ENCODE data around the gene NDUFS7. TPM values are rescaled to one million over a fixed set of nuclear protein-coding genes. Genes with fewer than 3 reads are reported as not detected.

The NDUFS7 gene
- total and polyA plus RNA-seq, 10 of the 15 experiments (the other 5 are each of a cell fraction or from before 2014, with no cell fraction given), result 5.1 to 282 (median 92.9) TPM

DNA sequence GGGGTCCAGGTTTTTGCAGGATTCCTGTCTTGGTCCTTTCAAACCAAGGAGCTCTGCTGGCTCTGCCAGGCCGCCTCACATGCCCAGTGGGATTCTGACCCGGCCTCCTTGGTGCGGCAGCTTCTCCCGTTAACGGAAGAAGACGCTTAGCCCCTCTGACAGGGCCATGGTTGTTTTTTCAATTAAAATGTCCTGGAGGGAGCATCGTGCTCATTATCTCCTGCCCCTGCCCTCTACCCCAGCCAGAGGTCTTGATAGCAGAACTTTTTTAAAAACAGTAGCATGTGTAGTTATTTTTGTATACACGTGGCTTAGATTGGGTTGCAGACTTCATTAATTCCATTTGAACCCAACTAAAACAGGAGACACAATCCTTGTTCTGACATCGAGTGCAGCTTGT lies 43.0 kb downstream of the NDUFS7 start:
- intact Hi-C loops (cut with micrococcal nuclease; ENCODE audit: unreplicated experiment), result no loop called here
- ATAC-seq (no peak), FAIRE-seq (no peak), DNase-seq (ENCODE audit: low read depth, low spot score) (no peak)
- ChIA-PET SMC1A (ENCODE audit: uncharacterized antibody, unreplicated experiment) (no interaction called here), POLR2A (interaction anchor here (0.5 kb wide), 1 partner anchor 292 kb away, joined by 3 read pairs; no protein-coding TSS in a partner anchor), CTCF (no interaction called here), RAD21 (ENCODE audit: unreplicated experiment) (no interaction called here)
- Histone ChIP-seq H2AFZ (ENCODE audit: control insufficient read depth, low read depth, low read length) (no peak overlapping the region), H3K4me3 (no peak overlapping the region), H3K4me2 (ENCODE audit: control insufficient read depth, insufficient read depth) (no peak overlapping the region), H4K20me1 (ENCODE audit: control insufficient read depth, insufficient read depth) (no peaks in the 10 kb centered on the region), H3K9me3 (replicated peaks; ENCODE audit: control insufficient read depth, insufficient read depth, low read length) (no peaks in the 10 kb centered on the region), H3K36me3 (ENCODE audit: control insufficient read depth in 2 of 2, insufficient read depth in 2 of 2, low read length in 1 of 2) (peaks cover 19 to 57% of the 10 kb centered on the region in 2 experiments), H3K27me3 (replicated peaks in 1 of 2; ENCODE audit: control insufficient read depth in 2 of 2, insufficient read depth in 2 of 2, low read length in 1 of 2) (no peaks in the 10 kb centered on the region), H3K27ac (ENCODE audit: control insufficient read depth, insufficient read depth) (no peak overlapping the region), H3K4me1 (ENCODE audit: control insufficient read depth, insufficient read depth, low read length) (no peaks in the 10 kb centered on the region), H3K79me2 (ENCODE audit: control insufficient read depth, insufficient read depth, low read length) (no peaks in the 10 kb centered on the region), H3K9ac (ENCODE audit: control insufficient read depth, insufficient read depth, low read length) (no peak overlapping the region)
- WGBS (ENCODE audit: insufficient coverage, insufficient replicate concordance, low lambda C conversion rate, missing lambda C conversion rate), result 86% methylated on average over 9 of the region's 9 CpGs
- no peak for TF ChIP-seq ASH2L (IDR thresholded peaks at IDR 0.05; ENCODE audit: borderline replicate concordance, low read depth)
- no peak for TF ChIP-seq MEF2B (IDR thresholded peaks at IDR 0.05; ENCODE audit: partially characterized antibody, poor library complexity, severe bottlenecking)
- in situ Hi-C loops (cut with MboI), result no loop called here
- no TSS peak for BruUV-seq (replicated peaks)

GRCh38 chr19:1427221-1427920 lies 43.7 kb downstream of the NDUFS7 start:
- H2AFZ ChIP-seq (ENCODE audit: control insufficient read depth, low read depth, low read length), result no peak overlapping the region
- ChIA-PET POLR2A (interaction anchor here (0.5 kb wide), 1 partner anchor 292 kb away, joined by 3 read pairs; no protein-coding TSS in a partner anchor), SMC1A (ENCODE audit: uncharacterized antibody, unreplicated experiment) (no interaction called here), RAD21 (ENCODE audit: unreplicated experiment) (no interaction called here), CTCF (interaction anchor here (0.6 kb wide), 1 partner anchor 18 kb away, joined by 3 read pairs; no protein-coding TSS in a partner anchor)
- ATAC-seq (no peak), DNase-seq (ENCODE audit: low read depth, low spot score) (no peak), FAIRE-seq (no peak)
- intact Hi-C loops (cut with micrococcal nuclease; ENCODE audit: unreplicated experiment), result no loop called here
- TF ChIP-seq IKZF2 (IDR thresholded peaks at IDR 0.05) (no peak), RELA (IDR thresholded peaks at IDR 0.05; ENCODE audit: borderline replicate concordance, partially characterized antibody) (no peak), ATF2 (IDR thresholded peaks at IDR 0.05; ENCODE audit: low read length) (no peak), ZBTB33 (IDR thresholded peaks at IDR 0.05) (no peak), NFYB (IDR thresholded peaks at IDR 0.05; ENCODE audit: insufficient read depth, low read depth, low read length) (no peak)
- no peaks in the 10 kb centered on the region for H3K27me3 ChIP-seq (replicated peaks in 1 of 2; ENCODE audit: control insufficient read depth in 2 of 2, insufficient read depth in 2 of 2, low read length in 1 of 2)
- H3K9ac ChIP-seq (ENCODE audit: control insufficient read depth, insufficient read depth, low read length), result no peak overlapping the region
- WGBS (ENCODE audit: insufficient coverage, insufficient replicate concordance, low lambda C conversion rate, missing lambda C conversion rate), result 95% methylated on average over 27 of the region's 27 CpGs
- H3K79me2 ChIP-seq (ENCODE audit: control insufficient read depth, insufficient read depth, low read length), result no peaks in the 10 kb centered on the region
- no TSS peak for BruUV-seq (replicated peaks)
- no peak overlapping the region for H3K4me3 ChIP-seq
- H4K20me1 ChIP-seq (ENCODE audit: control insufficient read depth, insufficient read depth), result no peaks in the 10 kb centered on the region
- H3K36me3 ChIP-seq (ENCODE audit: control insufficient read depth in 2 of 2, insufficient read depth in 2 of 2, low read length in 1 of 2), result peaks cover 16 to 56% of the 10 kb centered on the region in 2 experiments
- no peak overlapping the region for H3K4me2 ChIP-seq (ENCODE audit: control insufficient read depth, insufficient read depth)
- H3K27ac ChIP-seq (ENCODE audit: control insufficient read depth, insufficient read depth), result no peak overlapping the region
- H3K4me1 ChIP-seq (ENCODE audit: control insufficient read depth, insufficient read depth, low read length), result no peaks in the 10 kb centered on the region
- no peaks in the 10 kb centered on the region for H3K9me3 ChIP-seq (replicated peaks; ENCODE audit: control insufficient read depth, insufficient read depth, low read length)
- in situ Hi-C loops (cut with MboI), result no loop called here

Data from GM12878 (cell line).